Kidney epithelial cell (primary cell): ENCODE results near the gene VCL. TPM values are rescaled to one million over a fixed set of nuclear protein-coding genes. Genes with fewer than 3 reads are reported as not detected.
A peak's percentile ranks its signal among the peaks of the same experiment; 100 is the strongest.

Source experiments
- DNase-seq: peaks from one replicate; pipeline ENCODE4 v3.0.0-alpha.2; 2010; ENCODE audit warnings: low read depth
- H3K27me3 ChIP-seq: 2 replicates; pipeline ENCODE4 v1.6.0; 2011; ENCODE audit warnings: low read length; ENCODE audit not compliant: control insufficient read depth, insufficient read depth
- H3K36me3 ChIP-seq: 2 replicates; pipeline ENCODE4 v1.5.1; 2011; ENCODE audit warnings: low read length; ENCODE audit not compliant: control insufficient read depth, insufficient read depth
- H3K4me3 ChIP-seq: 2 replicates; pipeline ENCODE4 v1.5.1; 2011; ENCODE audit warnings: low read depth, mild to moderate bottlenecking, control low read depth, low read length
- CTCF ChIP-seq: IDR thresholded peaks from 2 replicates; pipeline ENCODE4 v1.5.1; 2011; ENCODE audit warnings: mild to moderate bottlenecking, moderate library complexity, low read length, control low read depth, inconsistent platforms; ENCODE audit not compliant: insufficient read depth, poor library complexity, severe bottlenecking
- total RNA-seq: library from RNA; depleted of rRNA; stranded (reverse); fragments of >200 nt; gene quantifications from 2 replicates; pipeline ENCODE4 v1.2.3, GENCODE V29; 2015

Gene VCL
- total RNA-seq, 1 donor from 2014 or later, result 148 TPM

DNA sequence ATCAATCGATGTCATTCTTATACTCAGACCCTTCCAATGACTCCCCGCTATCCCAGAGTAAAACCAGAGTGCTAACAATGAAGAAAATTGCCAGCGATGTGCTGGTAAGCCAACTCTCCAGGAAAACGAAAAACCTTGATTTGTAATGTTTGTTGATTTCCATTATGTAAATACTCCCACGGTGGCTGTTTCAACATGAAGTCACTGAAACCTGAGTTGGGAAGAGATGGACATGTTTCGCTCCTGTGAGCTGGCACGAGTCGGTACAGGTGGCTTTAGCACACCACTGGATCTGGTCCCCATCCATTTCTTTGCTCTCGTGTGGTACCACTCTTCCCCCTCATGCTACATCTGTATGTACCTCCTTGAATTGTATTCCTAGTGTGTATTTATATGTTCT lies 99.9 kb downstream of the VCL start:
- H3K4me3 ChIP-seq, result no peak overlapping the region
- peaks cover 3% of the 10 kb centered on the region for H3K36me3 ChIP-seq
- no peaks in the 10 kb centered on the region for H3K27me3 ChIP-seq
- DNase-seq, result no peak
- no peak for TF ChIP-seq CTCF

- Histone ChIP-seq H3K27me3 (no peaks in the 10 kb centered on the region), H3K36me3 (peaks cover 5% of the 10 kb centered on the region), H3K4me3 (no peak overlapping the region)
- no peak for DNase-seq
- TF ChIP-seq CTCF, result no peak
Observed at GRCh38 chr10:74099420-74099819, 101.5 kb downstream of the VCL start.

DNA sequence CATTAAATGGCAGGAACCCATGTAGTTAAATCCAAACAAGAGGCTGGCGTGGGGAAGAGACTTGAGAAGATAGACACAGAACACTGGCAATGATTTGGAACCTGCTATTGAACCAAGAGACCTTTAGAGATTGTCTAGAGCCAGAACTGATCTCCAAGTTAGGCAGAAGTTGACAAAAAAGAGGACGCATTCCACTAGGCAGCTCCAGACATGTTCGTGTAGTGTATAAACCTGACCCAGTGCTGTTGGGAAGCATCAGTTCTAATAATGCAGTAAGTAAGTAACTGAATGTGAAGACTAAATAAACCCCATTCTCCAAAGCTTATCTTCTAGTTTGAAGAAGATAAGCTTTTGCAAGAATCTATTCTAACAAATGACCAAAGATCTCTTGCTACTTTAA lies 101.9 kb downstream of the VCL start:
- H3K27me3 ChIP-seq, result no peaks in the 10 kb centered on the region
- no peak for TF ChIP-seq CTCF
- DNase-seq, result no peak
- no peak overlapping the region for H3K4me3 ChIP-seq
- H3K36me3 ChIP-seq, result peaks cover 3% of the 10 kb centered on the region

GRCh38 chr10:74103560-74104258 lies 105.8 kb downstream of the VCL start:
- DNase-seq, result no peak
- TF ChIP-seq CTCF, result peak; percentile 52
- no peak overlapping the region for H3K4me3 ChIP-seq
- no peaks in the 10 kb centered on the region for H3K27me3 ChIP-seq
- H3K36me3 ChIP-seq, result peaks cover 7% of the 10 kb centered on the region

DNA sequence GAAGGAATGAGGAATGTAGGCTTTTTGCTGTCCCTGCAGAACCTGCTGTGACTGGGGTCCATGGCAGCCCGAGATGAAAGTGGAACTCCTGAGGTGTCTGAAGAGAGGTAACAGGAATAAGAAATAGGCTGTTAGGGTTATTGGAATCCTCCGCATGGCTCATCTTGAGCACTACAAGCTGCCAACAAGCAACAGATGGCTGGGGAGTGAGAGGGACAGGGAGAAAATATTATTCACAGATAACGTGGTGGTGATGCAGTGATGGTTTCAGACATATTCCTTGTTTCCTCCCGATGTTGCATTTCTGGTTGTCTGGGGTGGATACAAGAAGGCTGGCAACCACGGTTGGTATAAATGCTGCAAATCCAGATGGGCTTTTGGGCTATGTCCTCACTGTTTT lies 106.6 kb downstream of the VCL start:
- Histone ChIP-seq H3K4me3 (no peak overlapping the region), H3K27me3 (no peaks in the 10 kb centered on the region), H3K36me3 (peaks cover 6% of the 10 kb centered on the region)
- no peak for TF ChIP-seq CTCF
- DNase-seq, result no peak

DNA sequence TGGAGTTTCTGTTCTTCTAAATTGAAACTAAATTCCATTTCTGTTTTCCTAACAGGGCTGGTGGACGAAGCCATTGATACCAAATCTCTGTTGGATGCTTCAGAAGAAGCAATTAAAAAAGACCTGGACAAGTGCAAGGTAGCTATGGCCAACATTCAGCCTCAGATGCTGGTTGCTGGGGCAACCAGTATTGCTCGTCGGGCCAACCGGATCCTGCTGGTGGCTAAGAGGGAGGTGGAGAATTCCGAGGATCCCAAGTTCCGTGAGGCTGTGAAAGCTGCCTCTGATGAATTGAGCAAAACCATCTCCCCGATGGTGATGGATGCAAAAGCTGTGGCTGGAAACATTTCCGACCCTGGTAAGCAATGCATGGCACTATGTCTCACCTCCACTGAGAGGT lies 107.1 kb downstream of the VCL start:
- Histone ChIP-seq H3K27me3 (no peaks in the 10 kb centered on the region), H3K36me3 (peaks cover 6% of the 10 kb centered on the region), H3K4me3 (no peak overlapping the region)
- no peak for TF ChIP-seq CTCF
- DNase-seq, result no peak
